ENCODE measurements around the gene ZBTB17. TPM values are rescaled to one million over a fixed set of nuclear protein-coding genes. Genes with fewer than 3 reads are reported as not detected.
A peak's percentile ranks its signal among the peaks of the same experiment; 100 is the strongest.

The ZBTB17 gene
- total and polyA plus RNA-seq, 2 of the 4 experiments (the other 2 are of a cell fraction) = 26.3 to 58.2 TPM

- ATAC-seq (ENCODE audit: low read depth) (peak; percentile 55), DNase-seq (peak; percentile 38)
- Histone ChIP-seq H3K4me2 (ENCODE audit: low read depth, low read length) (peak overlapping the region; percentile 59), H3K4me1 (ENCODE audit: control insufficient read depth, insufficient read depth, low read length) (peaks cover 11% of the 10 kb centered on the region), H3K27ac (ENCODE audit: insufficient read depth, low read length) (no peak overlapping the region), H3K27me3 (ENCODE audit: control insufficient read depth, insufficient read depth, low read length) (no peaks in the 10 kb centered on the region), H3K23ac (ENCODE audit: low read depth, low read length) (peak overlapping the region; percentile 67; the same call in 1 of the 2 replicates), H3K4ac (ENCODE audit: low read depth, low read length) (peak overlapping the region; percentile 80), H3K36me3 (ENCODE audit: control insufficient read depth, insufficient read depth, low read length) (no peaks in the 10 kb centered on the region), H3K56ac (ENCODE audit: extremely low read depth, insufficient read depth, low read length) (no peak overlapping the region), H4K5ac (ENCODE audit: low read depth, low read length) (no peak overlapping the region), H2BK120ac (ENCODE audit: low read depth, low read length) (peak overlapping the region; percentile 69), H2AFZ (replicated peaks; ENCODE audit: low read length, poor library complexity) (peak overlapping the region; percentile 87), H4K20me1 (ENCODE audit: insufficient read depth, low read length) (0 out of 2 replicates have a peak, but pooled peaks cover 4% of the 10 kb centered on the region), H2BK20ac (ENCODE audit: low read depth, low read length) (peak overlapping the region; percentile 61; the same call in 1 of the 2 replicates), H3K14ac (replicated peaks; ENCODE audit: low read depth, low read length) (0 out of 2 replicates have a peak overlapping the region, but pooled peaks have one; percentile 38), H3K4me3 (ENCODE audit: insufficient read depth, low read depth, low read length) (peak overlapping the region; percentile 8), H2BK5ac (ENCODE audit: low read depth, low read length, poor library complexity, severe bottlenecking) (no peak overlapping the region), H2AK5ac (ENCODE audit: low read depth, low read length) (peak overlapping the region; percentile 79), H3K9me3 (ENCODE audit: control insufficient read depth, insufficient read depth, low read length) (no peaks in the 10 kb centered on the region), H4K8ac (ENCODE audit: low read depth in 2 of 2, low read length in 2 of 2) (peak overlapping the region in 1 of 2 experiments; percentile 78; a peak in 2 of 4 replicates), H3K9ac (ENCODE audit: low read depth, low read length) (no peak overlapping the region), H2AK9ac (replicated peaks; ENCODE audit: low read depth, low read length, poor library complexity) (peak overlapping the region; percentile 86), H3K18ac (ENCODE audit: low read depth, low read length) (no peak overlapping the region), H4K91ac (ENCODE audit: insufficient read depth, low read depth, low read length) (peak overlapping the region; percentile 61), H2BK15ac (ENCODE audit: low read depth, low read length) (peak overlapping the region; percentile 59; the same call in 1 of the 3 replicates), H3K9me1 (ENCODE audit: insufficient read depth, low read length) (peaks cover 3% of the 10 kb centered on the region), H3K79me1 (ENCODE audit: low read depth in 1 of 2, low read length in 2 of 2) (no peaks in the 10 kb centered on the region)
- no TSS peak for BruUV-seq (replicated peaks)
- in situ Hi-C loops (cut with MboI; ENCODE audit: low sequenced_read_pairs) (no loop called here), intact Hi-C loops (cut with micrococcal nuclease) (no loop called here), dilution Hi-C loops (cut with HindIII; ENCODE audit: low sequenced_read_pairs, unreplicated experiment) (no loop called here)
- ChIA-PET CTCF (no interaction called here), POLR2A (ENCODE audit: unreplicated experiment) (no interaction called here)
- TF ChIP-seq POLR2A (IDR thresholded peaks at IDR 0.05; ENCODE audit: low read depth, low read length) (no peak), CEBPB (IDR thresholded peaks at IDR 0.05; ENCODE audit: low read depth, low read length) (peak; percentile 80)
- WGBS, 2 experiments (ENCODE audit: extremely low coverage in 2 of 2, insufficient read length in 1 of 2) = 24% methylated on average over 7 of the region's 36 CpGs; no CpG with 5 or more reads in 1 of the 2 experiments
Observed at GRCh38 chr1:16012590-16013219, 36.8 kb upstream of the ZBTB17 start.
